Suprapubic skin (tissue), 3 donors: ENCODE results near the gene AIRE.

ENCODE experiments used
- EP300 ChIP-seq: sonication (generic); formaldehyde crosslinking; IDR thresholded peaks from one replicate; pipeline ENCODE4 v1.6.1; 2017; ENCODE audit warnings: antibody characterized with exemption
- POLR2A ChIP-seq, 2 donors: fragments of 450-650 bp; IDR thresholded peaks; one replicate each; pipeline ENCODE4 v1.6.1; 2017; ENCODE audit warnings: antibody characterized with exemption in 2 of 2, mild to moderate bottlenecking in 2 of 2, moderate library complexity in 2 of 2
- TF ChIP-seq, protein P1 (sequence below), 2 donors: fragments of 200-600 bp in 1 of 2; fragments of 450-650 bp in 1 of 2; sonication (generic) in 1 of 2; IDR thresholded peaks; one replicate each; pipeline ENCODE4 v1.5.1; 2016 to 2019; ENCODE audit warnings: antibody characterized with exemption in 2 of 2, mild to moderate bottlenecking in 1 of 2, moderate library complexity in 1 of 2

DNA sequence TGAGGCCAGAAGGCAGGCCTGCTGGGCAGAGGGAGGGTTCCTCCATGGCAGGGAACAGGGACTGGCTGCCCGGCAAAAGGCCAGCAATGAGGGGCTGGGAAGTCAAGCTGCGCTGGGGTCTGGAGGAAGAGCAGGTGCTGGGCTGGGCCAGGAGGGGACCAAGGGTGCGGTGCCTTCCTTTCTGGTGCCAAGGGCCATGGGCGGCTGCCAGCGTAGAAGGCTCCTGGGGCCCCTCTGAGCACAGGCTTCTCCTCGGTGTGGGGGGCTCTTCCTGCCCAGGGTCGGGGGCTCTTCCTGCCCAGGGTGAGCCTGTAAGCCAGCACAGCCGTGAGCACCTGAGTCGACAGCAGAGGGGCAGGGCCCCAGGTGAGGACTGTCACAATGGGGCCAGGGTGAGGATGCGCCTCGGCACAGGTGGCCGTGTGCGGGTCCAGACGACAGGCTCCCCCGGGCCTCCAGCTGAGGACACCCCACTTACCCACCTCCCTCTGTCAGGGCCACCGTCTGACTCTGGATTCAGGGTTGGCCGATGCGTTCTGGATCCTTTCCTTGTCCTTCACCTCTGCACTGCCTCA lies 13.3 kb upstream of the AIRE start:
- TF ChIP-seq, protein P1, sequence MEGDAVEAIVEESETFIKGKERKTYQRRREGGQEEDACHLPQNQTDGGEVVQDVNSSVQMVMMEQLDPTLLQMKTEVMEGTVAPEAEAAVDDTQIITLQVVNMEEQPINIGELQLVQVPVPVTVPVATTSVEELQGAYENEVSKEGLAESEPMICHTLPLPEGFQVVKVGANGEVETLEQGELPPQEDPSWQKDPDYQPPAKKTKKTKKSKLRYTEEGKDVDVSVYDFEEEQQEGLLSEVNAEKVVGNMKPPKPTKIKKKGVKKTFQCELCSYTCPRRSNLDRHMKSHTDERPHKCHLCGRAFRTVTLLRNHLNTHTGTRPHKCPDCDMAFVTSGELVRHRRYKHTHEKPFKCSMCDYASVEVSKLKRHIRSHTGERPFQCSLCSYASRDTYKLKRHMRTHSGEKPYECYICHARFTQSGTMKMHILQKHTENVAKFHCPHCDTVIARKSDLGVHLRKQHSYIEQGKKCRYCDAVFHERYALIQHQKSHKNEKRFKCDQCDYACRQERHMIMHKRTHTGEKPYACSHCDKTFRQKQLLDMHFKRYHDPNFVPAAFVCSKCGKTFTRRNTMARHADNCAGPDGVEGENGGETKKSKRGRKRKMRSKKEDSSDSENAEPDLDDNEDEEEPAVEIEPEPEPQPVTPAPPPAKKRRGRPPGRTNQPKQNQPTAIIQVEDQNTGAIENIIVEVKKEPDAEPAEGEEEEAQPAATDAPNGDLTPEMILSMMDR (IDR thresholded peaks at IDR 0.05), result no peak
- TF ChIP-seq POLR2A (IDR thresholded peaks at IDR 0.05) (no peak), EP300 (no peak)
